HG03064 (cell line): ENCODE measurements around the gene AAR2.

Experiments
- ATAC-seq: cut with Tn5 transposase; IDR thresholded peaks from one replicate; pipeline ENCODE4 v1.9.1; 2021; ENCODE audit warnings: low read depth; ENCODE audit not compliant: unreplicated experiment

Gene AAR2

DNA sequence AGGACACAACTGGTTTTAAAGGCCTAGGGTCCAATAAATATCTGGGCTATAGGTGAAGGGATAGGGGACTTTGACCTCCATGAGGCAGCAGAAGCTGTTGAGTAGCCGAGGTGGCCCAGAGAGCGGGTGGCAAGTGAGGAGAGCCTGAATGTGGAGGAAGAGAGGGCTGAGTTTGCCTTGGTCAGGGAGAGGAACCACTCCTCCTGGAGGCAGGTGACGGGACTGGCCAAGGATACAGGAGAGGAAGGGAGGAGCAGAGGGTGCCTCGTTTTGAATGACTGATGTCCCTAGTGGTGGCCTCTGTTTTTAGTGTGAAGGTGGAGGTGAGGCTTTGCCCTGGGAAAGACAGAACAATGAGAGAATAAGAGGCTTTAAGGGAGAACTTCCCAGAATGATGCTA, 19.1 kb upstream of the AAR2 start:
- ATAC-seq, result no peak

- no peak for ATAC-seq
Observed at GRCh38 chr20:36218380-36219064, 17.8 kb upstream of the AAR2 start.

DNA sequence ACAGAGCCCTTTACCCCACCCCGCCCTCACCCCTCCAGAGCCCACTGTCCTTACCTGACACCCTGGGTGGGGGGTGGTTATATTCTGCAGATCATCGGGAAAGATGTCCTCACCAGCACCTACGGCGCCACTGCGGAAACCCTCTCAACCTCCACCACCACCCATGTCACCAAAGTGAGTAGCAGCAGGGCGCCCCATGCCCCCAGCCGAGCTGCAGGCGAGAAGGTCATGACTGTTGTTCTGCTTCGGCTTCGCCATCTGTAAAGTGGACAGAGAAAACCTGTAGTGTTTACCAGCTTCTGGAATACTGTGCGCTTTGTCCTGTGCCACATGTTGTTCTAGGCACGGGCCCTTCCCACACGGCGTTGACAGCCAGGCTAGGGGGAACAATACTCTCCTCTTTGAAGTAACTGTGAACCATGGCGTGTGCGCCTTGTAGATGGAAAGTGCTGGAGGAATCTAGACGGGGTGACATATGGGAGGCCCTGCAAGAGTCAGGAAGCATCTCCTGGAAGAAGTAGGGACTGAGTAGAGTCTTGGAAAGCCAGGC, 16.5 kb upstream of the AAR2 start:
- no peak for ATAC-seq

DNA sequence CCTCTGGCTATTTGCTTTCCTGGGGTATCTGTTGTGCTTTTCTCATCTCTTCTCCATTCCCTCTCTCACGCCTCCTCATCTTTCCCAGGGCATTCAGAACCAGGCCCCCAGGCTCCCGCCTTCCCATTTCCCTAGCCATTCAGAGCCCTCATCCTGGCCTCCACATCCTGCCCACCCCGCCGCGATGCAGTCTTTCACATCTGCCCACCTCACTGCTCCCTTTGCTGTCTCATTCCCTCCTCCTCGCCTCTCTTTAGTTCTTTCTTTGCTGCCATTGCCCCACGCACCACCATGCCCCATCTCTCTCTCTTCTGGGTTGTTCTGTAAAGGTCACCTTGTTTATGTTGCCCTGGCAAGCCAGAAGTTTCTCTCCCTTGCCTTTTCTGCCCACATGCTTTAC, 10.6 kb upstream of the AAR2 start:
- no peak for ATAC-seq

DNA sequence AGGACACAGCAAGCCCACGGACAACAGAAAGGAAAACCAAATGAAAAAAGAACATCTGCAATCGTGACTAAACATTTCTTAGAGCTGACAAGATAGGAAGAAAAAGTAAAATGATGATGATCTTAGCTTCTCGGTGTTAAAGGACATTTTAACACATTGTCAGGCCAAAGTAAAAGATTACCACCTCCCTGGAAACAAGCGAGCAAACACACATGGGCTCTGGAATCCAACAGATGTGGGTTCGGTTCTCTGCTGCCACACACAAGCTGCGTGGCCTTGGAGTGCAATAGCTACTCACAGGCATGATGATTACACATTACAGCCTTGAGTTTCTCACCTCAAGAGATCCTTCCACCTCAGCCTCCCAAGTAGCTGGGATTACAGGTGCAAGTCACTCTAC, 7.5 kb upstream of the AAR2 start:
- no peak for ATAC-seq

GRCh38 chr20:36230019-36230418, 6.3 kb upstream of the AAR2 start:
- ATAC-seq, result no peak

GRCh38 chr20:36231331-36231730, 4.9 kb upstream of the AAR2 start:
- ATAC-seq, result no peak

DNA sequence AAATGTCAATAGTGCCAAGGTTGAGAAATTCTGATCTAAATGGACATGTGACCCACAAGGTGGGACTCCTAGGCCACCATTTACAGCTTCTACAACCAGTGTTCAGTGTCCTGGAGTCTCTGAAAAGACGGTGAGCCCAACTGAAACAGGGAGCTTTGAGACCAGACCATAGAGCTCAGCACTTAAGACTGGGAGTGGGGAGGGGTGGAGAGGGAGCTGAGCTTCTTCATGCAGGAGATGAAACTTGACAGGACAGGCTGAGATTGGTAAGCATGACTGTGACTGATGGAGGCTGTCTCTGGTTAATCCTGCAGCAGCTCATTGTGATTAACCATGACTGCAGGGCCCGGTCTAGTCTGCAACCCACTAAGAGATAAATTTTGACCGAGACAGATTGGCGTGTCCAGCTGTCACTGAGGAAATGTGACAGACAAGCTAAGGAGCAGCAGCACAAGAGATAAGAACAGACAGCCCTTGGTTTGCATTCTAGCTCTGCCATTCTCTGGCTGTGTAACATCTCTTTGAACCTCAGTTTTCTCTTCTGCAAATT, 1.4 kb upstream of the AAR2 start:
- no peak for ATAC-seq

DNA sequence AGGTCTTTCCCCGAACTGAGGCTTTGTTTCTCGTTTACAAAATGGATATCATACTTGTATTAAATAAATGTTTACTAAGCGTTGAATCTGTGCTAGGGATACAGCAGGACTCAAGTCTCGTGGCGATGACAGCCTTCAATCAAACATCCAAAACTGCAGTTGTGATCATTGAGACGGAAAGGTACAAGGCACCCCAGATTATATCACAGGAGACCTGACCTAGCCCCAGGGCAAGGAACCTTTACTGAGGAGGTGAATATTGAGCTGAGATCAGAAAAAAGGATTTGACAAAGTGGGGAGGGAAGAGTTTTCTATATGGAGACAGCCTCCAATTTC, 476 bp downstream of the AAR2 start:
- ATAC-seq, result no peak

DNA sequence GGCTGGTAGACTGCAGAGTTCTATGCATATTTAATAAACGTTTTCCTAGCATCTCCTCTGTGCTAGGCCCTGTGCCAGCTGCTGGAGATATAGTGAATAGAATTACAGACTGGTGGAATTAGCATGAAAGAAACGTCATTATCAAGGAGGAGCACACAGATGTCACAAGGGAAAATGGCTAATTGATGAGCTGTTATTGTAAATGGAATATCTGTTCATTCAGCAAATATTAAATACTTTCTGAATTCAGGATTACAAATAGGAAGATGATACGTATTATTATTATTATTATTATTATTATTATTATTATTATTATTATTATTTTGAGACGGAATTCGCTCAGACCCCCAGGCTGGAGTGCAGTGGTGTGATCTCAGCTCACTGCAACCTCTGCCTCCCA, 1.2 kb downstream of the AAR2 start:
- no peak for ATAC-seq

GRCh38 chr20:36238153-36238552, 1.9 kb downstream of the AAR2 start:
- no peak for ATAC-seq

DNA sequence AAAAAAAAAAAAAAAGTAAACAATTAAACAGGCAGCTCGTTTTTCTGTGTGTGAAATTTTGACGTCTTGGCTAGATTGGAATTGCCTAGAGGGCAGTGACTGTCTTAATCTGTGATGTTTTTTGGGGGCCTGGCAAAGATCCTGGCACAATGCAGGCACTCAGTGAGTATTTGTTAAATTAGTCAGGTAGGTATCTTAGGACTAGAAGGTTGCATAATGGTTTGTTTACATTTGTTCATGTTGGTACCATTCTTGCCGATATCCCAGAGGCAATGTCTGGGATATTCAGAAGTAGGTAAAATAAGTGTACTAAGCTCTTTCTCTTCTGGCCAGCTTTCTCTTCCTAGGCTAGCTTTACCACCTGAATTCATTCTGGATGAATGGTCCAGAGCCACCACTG, 2.5 kb downstream of the AAR2 start:
- no peak for ATAC-seq

DNA sequence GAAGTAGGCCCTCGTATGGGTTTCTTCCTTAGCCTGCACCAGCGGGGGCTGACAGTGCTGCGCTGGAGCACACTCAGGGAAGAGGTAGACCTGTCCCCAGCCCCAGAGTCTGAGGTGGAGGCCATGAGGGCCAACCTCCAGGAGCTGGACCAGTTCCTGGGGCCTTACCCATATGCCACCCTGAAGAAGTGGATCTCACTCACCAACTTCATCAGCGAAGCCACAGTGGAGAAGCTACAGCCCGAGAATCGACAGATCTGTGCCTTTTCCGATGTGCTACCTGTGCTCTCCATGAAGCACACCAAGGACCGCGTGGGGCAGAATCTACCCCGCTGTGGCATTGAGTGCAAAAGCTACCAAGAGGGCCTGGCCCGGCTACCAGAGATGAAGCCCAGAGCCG, 3.8 kb downstream of the AAR2 start:
- ATAC-seq, result no peak

- no peak for ATAC-seq
Observed at GRCh38 chr20:36241678-36242077, 5.4 kb downstream of the AAR2 start.

DNA sequence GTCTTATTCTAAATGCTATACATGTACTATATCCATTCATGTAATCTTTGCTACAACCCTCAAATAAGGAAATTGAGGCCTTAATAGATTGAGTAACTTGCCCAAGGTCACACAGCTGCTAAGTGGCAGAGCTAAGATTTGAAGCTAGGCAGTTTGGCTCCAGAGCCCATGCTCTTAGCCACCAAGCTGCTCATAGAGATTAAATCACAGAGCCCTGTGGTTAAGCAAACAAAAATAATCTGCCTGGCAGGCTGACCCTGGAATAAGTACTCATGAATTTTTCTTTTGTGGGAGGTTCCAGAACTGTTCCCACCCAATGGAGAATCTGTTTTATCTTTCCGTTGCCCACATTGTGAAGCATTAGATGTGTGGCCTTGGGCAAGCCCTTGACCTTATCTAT, 7.4 kb downstream of the AAR2 start:
- ATAC-seq, result no peak

DNA sequence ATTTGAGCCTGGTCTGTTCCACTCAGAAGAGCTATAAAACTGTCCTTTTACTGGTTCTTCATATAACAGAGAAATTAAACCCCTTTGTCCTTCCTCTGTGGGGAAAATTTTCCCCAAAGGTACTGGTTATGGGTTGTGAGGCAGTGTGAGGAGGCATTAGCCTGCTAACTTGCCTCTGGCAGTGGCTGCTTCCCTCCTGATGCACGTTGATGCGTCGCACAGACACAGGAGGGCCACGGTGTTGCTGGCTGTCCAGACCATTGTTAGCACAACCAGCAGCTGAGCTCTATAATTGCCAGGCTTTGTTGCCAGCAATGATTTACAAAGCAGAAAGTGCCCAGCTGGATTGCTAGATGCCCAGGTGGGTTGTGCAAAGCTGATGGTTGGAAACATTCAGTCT, 10.1 kb downstream of the AAR2 start:
- ATAC-seq, result no peak

GRCh38 chr20:36248836-36249235, 12.6 kb downstream of the AAR2 start:
- no peak for ATAC-seq

DNA sequence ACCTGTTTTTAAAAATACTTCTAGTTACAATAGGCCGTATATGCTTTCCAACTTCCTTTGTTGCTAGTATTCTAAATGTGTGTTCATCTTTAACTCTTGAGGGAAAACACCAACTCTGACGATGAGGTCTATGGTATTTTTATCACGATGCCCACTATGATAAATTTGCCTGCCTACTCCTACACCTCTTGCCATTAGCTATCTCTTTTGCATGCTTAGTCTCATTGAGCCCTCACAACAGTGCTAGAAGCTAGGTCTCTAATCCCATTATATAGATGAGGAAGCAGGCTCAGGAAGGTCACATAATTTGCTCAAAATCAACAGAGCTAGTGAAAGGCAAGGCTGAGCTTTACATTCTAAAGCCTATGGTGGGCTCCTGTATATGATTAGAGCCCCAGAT, 13.2 kb downstream of the AAR2 start:
- no peak for ATAC-seq

GRCh38 chr20:36251426-36251825, 15.1 kb downstream of the AAR2 start:
- ATAC-seq, result no peak

DNA sequence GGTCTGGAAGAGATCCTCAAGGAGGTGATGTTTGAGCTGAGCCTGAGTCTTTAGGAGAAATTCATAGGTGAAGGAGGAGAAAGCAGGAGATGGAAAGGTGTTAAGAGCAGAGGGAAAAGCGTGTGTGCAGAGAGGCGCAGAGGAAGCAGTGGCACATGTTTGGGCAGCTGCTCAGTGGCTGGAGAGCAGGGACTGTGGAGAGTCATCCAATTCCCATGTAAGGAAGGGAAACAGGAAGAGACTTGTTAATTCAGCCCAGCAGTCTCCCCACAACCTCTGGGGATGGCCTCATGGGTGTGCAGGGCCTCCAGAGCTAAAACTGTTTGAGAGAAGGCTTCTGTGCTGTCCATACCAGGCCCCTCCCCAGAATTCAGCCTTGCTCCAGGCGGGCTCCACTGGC, 16.2 kb downstream of the AAR2 start:
- no peak for ATAC-seq

DNA sequence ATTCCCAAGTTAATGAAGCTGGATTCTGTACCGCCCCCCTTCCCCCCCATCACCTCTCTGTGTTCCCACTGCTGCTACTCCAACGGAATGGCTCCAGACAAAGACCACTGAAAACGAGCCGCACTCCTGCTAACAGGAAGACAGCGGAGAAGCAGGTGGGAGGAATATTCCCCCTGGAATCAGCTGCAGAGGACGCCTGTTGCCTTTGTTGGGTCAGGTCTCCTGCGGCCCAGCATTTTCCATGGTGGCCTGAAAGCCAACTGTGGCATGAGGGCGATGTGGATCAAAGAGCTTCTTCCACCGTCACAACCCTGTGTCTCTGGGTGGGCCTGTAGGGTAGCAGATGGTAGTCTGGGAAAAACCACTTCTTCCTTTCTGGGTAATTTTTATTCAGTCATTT, 16.8 kb downstream of the AAR2 start:
- ATAC-seq, result no peak

DNA sequence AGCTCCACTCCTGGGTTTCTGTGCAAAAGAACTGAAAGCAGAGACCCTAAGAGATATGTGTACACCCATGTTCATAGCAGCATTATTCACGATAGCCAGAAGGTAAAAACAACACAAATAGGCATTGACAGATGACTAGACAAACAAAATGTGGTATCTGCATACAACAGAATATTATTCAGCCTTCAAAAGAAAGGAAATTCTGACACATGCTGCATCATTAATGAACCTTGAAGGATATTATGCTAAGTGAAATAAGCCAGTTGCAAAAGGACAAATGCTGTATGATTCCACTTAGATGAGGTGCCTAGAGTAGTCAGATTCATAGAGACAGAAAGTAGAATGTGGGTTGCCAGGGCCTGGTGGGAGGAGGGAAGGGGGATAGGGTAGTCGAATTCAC, 17.8 kb downstream of the AAR2 start:
- no peak for ATAC-seq

DNA sequence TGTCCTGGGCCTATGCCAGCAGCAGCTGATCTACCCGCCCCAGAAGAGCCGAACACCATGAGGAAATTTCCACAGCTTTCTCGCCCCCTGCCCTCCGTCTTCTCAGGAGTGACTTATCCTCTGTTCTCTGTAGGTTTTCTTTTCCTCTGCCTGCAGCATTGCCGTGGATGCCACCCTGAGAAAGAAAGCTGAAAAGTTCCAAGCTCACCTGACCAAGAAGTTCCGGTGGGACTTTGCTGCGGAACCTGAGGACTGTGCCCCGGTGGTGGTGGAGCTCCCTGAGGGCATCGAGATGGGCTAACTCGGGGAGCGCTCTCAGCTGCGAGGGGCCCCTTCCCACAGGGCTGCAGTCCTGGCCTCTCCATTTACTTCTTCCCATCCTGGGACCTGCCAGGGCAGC, 19.2 kb downstream of the AAR2 start:
- ATAC-seq, result no peak
